Calu3 (cell line): ENCODE data around the gene GNG11. TPM values are rescaled to one million over a fixed set of nuclear protein-coding genes. Genes with fewer than 3 reads are reported as not detected.
"Not testable (repeated sequence)": the region's sequence is repeated elsewhere in the genome, so short reads cannot be mapped to it uniquely, and the experiment has no call there.

Source experiments
- BruUV-seq: library from RNA; stranded (reverse); fragments of 400-500 nt; replicated peaks from 2 replicates; lab custom pipeline; 2021; lab: Mats Ljungman, UMichigan
- CTCF ChIA-PET: fragments of 300-600 bp; sonication (Branson Sonifier 250); formaldehyde crosslinking; loops from one replicate; lab custom pipeline; 2022; ENCODE audit warnings: antibody characterized with exemption; lab: Charles Lee
- DNase-seq: peaks from one replicate; pipeline ENCODE4 v3.0.0; 2022
- H3K27ac Mint-ChIP-seq: one replicate; pipeline ENCODE4 v1.8.0; 2022; ENCODE audit warnings: mixed read lengths; ENCODE audit not compliant: unreplicated experiment
- H3K27me3 Mint-ChIP-seq: one replicate; pipeline ENCODE4 v1.8.0; 2022; ENCODE audit warnings: mixed read lengths; ENCODE audit not compliant: unreplicated experiment
- H3K36me3 Mint-ChIP-seq: one replicate; pipeline ENCODE4 v1.8.0; 2022; ENCODE audit warnings: mild to moderate bottlenecking, moderate library complexity, mixed read lengths; ENCODE audit not compliant: insufficient read depth, unreplicated experiment
- H3K4me1 Mint-ChIP-seq: one replicate; pipeline ENCODE4 v1.8.0; 2022; ENCODE audit warnings: mild to moderate bottlenecking, low read depth, mixed read lengths; ENCODE audit not compliant: unreplicated experiment
- H3K4me3 Mint-ChIP-seq: one replicate; pipeline ENCODE4 v1.8.0; 2022; ENCODE audit warnings: mild to moderate bottlenecking, low read depth, moderate library complexity, mixed read lengths; ENCODE audit not compliant: unreplicated experiment
- H3K9me3 Mint-ChIP-seq: one replicate; pipeline ENCODE4 v1.8.0; 2022; ENCODE audit warnings: low read depth, mixed read lengths; ENCODE audit not compliant: unreplicated experiment
- intact Hi-C: fragments of 100-400 bp; cut with micrococcal nuclease; formaldehyde crosslinking; loops from one replicate; pipeline ENCODE4 v1.10.0; 2022; ENCODE audit not compliant: unreplicated experiment
- total RNA-seq: library from RNA; stranded (reverse); gene quantifications from 2 replicates; pipeline ENCODE4 v1.2.3, GENCODE V29; 2022
- TF ChIP-seq, protein P1 (sequence below): fragments of 200-600 bp; IDR thresholded peaks from one replicate; pipeline ENCODE4 v1.8.0; 2022; ENCODE audit warnings: antibody characterized with exemption; ENCODE audit not compliant: unreplicated experiment

The GNG11 gene
- total RNA-seq, 1 experiment from 2014 or later, result 3.5 TPM

GRCh38 chr7:93906267-93906666, 15.3 kb upstream of the GNG11 start, which contains the start of gene GNGT1:
TSS of gene GNGT1 (plus strand) at chr7:93906567. CDS start at chr7:93906747, 180 bp downstream.
- H3K4me3 Mint-ChIP-seq, result no peak within 1 kb of the TSS
- TF ChIP-seq, protein P1, sequence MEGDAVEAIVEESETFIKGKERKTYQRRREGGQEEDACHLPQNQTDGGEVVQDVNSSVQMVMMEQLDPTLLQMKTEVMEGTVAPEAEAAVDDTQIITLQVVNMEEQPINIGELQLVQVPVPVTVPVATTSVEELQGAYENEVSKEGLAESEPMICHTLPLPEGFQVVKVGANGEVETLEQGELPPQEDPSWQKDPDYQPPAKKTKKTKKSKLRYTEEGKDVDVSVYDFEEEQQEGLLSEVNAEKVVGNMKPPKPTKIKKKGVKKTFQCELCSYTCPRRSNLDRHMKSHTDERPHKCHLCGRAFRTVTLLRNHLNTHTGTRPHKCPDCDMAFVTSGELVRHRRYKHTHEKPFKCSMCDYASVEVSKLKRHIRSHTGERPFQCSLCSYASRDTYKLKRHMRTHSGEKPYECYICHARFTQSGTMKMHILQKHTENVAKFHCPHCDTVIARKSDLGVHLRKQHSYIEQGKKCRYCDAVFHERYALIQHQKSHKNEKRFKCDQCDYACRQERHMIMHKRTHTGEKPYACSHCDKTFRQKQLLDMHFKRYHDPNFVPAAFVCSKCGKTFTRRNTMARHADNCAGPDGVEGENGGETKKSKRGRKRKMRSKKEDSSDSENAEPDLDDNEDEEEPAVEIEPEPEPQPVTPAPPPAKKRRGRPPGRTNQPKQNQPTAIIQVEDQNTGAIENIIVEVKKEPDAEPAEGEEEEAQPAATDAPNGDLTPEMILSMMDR, result no peak
- no peaks in the 10 kb centered on the region for H3K36me3 Mint-ChIP-seq
- H3K4me1 Mint-ChIP-seq, result no peaks in the 10 kb centered on the region
- no peak within 1 kb of the TSS for H3K27ac Mint-ChIP-seq
- intact Hi-C loops, result no loop called here
- no peaks in the 10 kb centered on the region for H3K27me3 Mint-ChIP-seq
- BruUV-seq, result no TSS peak
- no peaks in the 10 kb centered on the region for H3K9me3 Mint-ChIP-seq
- no peak for DNase-seq
- CTCF ChIA-PET, result no interaction called here

GRCh38 chr7:93910076-93910994, 11.2 kb upstream of the GNG11 start:
- H3K27ac Mint-ChIP-seq, result no peak overlapping the region
- intact Hi-C loops, result loop anchor here (5.0 kb wide), 1 partner anchor 82 kb away; no protein-coding TSS in a partner anchor
- H3K36me3 Mint-ChIP-seq, result no peaks in the 10 kb centered on the region
- DNase-seq, result no peak
- CTCF ChIA-PET, result interaction anchor here (1.2 kb wide), 1 partner anchor 11 kb away, joined by 3 read pairs; no protein-coding TSS in a partner anchor
- no peaks in the 10 kb centered on the region for H3K9me3 Mint-ChIP-seq
- TF ChIP-seq, protein P1, result no peak
- no TSS peak for BruUV-seq
- H3K27me3 Mint-ChIP-seq, result no peaks in the 10 kb centered on the region
- peaks cover 28% of the 10 kb centered on the region for H3K4me1 Mint-ChIP-seq
- no peak overlapping the region for H3K4me3 Mint-ChIP-seq

DNA sequence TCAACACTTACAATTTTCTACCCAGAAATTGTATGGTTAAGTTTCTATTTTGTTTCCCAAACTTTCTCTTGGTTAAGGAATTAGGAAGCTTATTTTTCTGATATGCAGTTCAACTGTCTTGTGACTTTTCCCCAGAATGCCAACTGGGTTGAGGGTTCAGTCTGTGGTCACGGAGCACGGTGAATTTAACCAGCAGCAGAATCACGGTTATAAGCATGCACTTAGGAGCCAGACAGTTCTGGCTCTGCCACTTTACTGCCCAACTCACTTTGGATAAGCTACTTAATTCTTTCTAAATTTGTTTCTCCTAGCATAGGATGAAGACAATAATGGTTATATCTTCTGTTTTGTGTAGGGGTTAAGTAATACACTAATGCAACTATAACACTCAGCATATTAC, 10.3 kb upstream of the GNG11 start:
- H3K36me3 Mint-ChIP-seq, H3K4me3 Mint-ChIP-seq, BruUV-seq, H3K9me3 Mint-ChIP-seq, DNase-seq, H3K27ac Mint-ChIP-seq, CTCF ChIA-PET, H3K27me3 Mint-ChIP-seq: not testable (repeated sequence)
- intact Hi-C loops, result loop anchor here (5.0 kb wide), 1 partner anchor 81 kb away; no protein-coding TSS in a partner anchor
- H3K4me1 Mint-ChIP-seq, result peaks cover 30% of the 10 kb centered on the region

- CTCF ChIA-PET, result not testable (repeated sequence)
- peaks cover 34% of the 10 kb centered on the region for H3K4me1 Mint-ChIP-seq
Observed at GRCh38 chr7:93911661-93912060, 9.9 kb upstream of the GNG11 start.

DNA sequence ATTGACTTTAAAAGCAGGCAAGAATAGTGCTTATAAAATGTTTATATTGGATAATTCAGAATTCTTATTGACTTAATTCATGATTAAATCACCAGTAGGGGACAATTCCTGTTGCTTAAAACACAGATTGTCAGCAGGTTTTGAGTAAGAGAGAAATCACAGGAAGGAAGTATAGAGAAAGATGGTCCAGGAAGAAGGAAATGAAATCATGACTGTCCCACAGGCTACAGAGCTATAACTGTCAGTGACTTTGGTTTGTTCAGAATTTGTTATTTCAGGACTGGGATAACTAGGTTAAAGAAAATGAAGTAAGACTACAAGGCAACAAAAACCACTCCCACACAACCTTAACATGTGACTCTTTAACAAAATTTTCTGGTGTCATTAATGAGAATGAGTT, 8.3 kb upstream of the GNG11 start:
- Mint-ChIP-seq H3K4me3 (no peak overlapping the region), H3K27me3 (no peaks in the 10 kb centered on the region), H3K36me3 (peaks cover 5% of the 10 kb centered on the region), H3K4me1 (peaks cover 37% of the 10 kb centered on the region), H3K27ac (peak overlapping the region; percentile 39), H3K9me3 (no peaks in the 10 kb centered on the region)
- BruUV-seq, result no TSS peak
- intact Hi-C loops, result loop anchor here (5.0 kb wide), 1 partner anchor 79 kb away; no protein-coding TSS in a partner anchor
- TF ChIP-seq, protein P1, result no peak
- CTCF ChIA-PET, result no interaction called here
- no peak for DNase-seq

More at GRCh38 chr7:93911661-93912060, 9.9 kb upstream of the GNG11 start:
- intact Hi-C loops, result loop anchor here (5.0 kb wide), 1 partner anchor 81 kb away; no protein-coding TSS in a partner anchor
- DNase-seq, H3K36me3 Mint-ChIP-seq, BruUV-seq, H3K27ac Mint-ChIP-seq, H3K9me3 Mint-ChIP-seq, H3K27me3 Mint-ChIP-seq, H3K4me3 Mint-ChIP-seq: not testable (repeated sequence)
